ENCODE data around the gene RFX7. TPM values are rescaled to one million over a fixed set of nuclear protein-coding genes. Genes with fewer than 3 reads are reported as not detected.

Gene RFX7

DNA sequence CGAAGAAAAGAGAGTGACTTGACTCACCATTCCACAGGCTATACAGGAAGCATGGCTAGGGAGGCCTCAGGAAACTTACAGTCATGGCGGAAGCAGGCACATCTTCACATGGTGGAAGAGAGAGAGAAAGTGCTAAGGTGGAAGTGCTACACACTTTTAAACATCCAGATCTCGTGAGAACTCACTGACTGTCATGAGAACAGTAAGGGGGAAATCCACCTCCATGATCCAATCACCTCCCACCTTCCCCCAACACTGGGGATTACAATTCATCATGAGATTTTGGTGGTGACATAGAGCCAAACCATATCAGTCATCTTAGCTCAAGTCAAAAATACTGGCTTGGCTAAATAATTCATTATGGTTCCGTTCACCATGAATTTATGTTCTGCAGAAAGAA, 205.0 kb downstream of the RFX7 start:
- Histone ChIP-seq H2AK5ac (ENCODE audit: low read length) (no peak overlapping the region), H3K9ac (ENCODE audit: low read length) (no peak overlapping the region), H3K4me3 (ENCODE audit: low read length) (no peak overlapping the region), H3K4me2 (ENCODE audit: low read length) (no peak overlapping the region), H3K36me3 (ENCODE audit: control insufficient read depth, insufficient read depth, low read length) (no peaks in the 10 kb centered on the region), H3K18ac (ENCODE audit: low read length) (no peak overlapping the region), H2BK120ac (ENCODE audit: low read depth, low read length) (no peak overlapping the region), H2BK15ac (replicated peaks; ENCODE audit: low read depth) (no peak overlapping the region), H3K79me1 (ENCODE audit: low read length) (no peaks in the 10 kb centered on the region), H3K23ac (ENCODE audit: low read length) (no peak overlapping the region), H3K56ac (ENCODE audit: low read length) (no peak overlapping the region), H2BK5ac (ENCODE audit: low read length) (no peak overlapping the region), H3K4me1 (ENCODE audit: control insufficient read depth, low read depth, low read length) (no peaks in the 10 kb centered on the region), H4K8ac (ENCODE audit: low read depth, low read length) (no peak overlapping the region), H4K5ac (ENCODE audit: low read length) (no peak overlapping the region), H3K79me2 (ENCODE audit: control insufficient read depth, insufficient read depth, low read length) (no peaks in the 10 kb centered on the region), H3K4ac (ENCODE audit: low read depth, low read length) (no peak overlapping the region), H3K27ac (ENCODE audit: low read depth, low read length) (no peak overlapping the region), H3K27me3 (ENCODE audit: insufficient read depth, low read length, poor library complexity) (no peaks in the 10 kb centered on the region)
- no peak for DNase-seq
- no CpG with 5 or more reads among the region's 4 CpGs for WGBS (ENCODE audit: extremely low coverage, insufficient coverage, low lambda C conversion rate)

- WGBS (ENCODE audit: extremely low coverage, insufficient coverage, low lambda C conversion rate), result no CpG with 5 or more reads among the region's 3 CpGs
- Histone ChIP-seq H3K79me1 (ENCODE audit: low read length) (no peaks in the 10 kb centered on the region), H3K4me3 (ENCODE audit: low read length) (no peak overlapping the region), H3K4ac (ENCODE audit: low read depth, low read length) (no peak overlapping the region), H3K4me2 (ENCODE audit: low read length) (no peak overlapping the region), H2BK120ac (ENCODE audit: low read depth, low read length) (no peak overlapping the region), H2AK5ac (ENCODE audit: low read length) (no peak overlapping the region), H4K5ac (ENCODE audit: low read length) (no peak overlapping the region), H2BK5ac (ENCODE audit: low read length) (no peak overlapping the region), H3K79me2 (ENCODE audit: control insufficient read depth, insufficient read depth, low read length) (no peaks in the 10 kb centered on the region), H3K9ac (ENCODE audit: low read length) (no peak overlapping the region), H3K18ac (ENCODE audit: low read length) (no peak overlapping the region), H4K8ac (ENCODE audit: low read depth, low read length) (no peak overlapping the region), H3K27ac (ENCODE audit: low read depth, low read length) (no peak overlapping the region), H3K56ac (ENCODE audit: low read length) (no peak overlapping the region), H3K27me3 (ENCODE audit: insufficient read depth, low read length, poor library complexity) (no peaks in the 10 kb centered on the region), H3K4me1 (ENCODE audit: control insufficient read depth, low read depth, low read length) (no peaks in the 10 kb centered on the region), H2BK15ac (replicated peaks; ENCODE audit: low read depth) (no peak overlapping the region), H3K23ac (ENCODE audit: low read length) (no peak overlapping the region), H3K36me3 (ENCODE audit: control insufficient read depth, insufficient read depth, low read length) (no peaks in the 10 kb centered on the region)
- DNase-seq, result no peak
Observed at GRCh38 chr15:56038015-56038414, 205.7 kb downstream of the RFX7 start.

Small RNA genes lying within 50 kb of the gene (small RNA-seq; reads per million reads assigned to genes)
- gene CD24P2 (ENCODE audit: insufficient read depth) (not detected), gene RNU6-1287P (ENCODE audit: insufficient read depth) (not detected)
